ENCODE results near the gene CYB5D1. TPM values are rescaled to one million over a fixed set of nuclear protein-coding genes. Genes with fewer than 3 reads are reported as not detected.

CYB5D1 gene
- total and polyA plus RNA-seq, 5 donors, result 12.1 to 16.2 (median 14.7) TPM

GRCh38 chr17:7893187-7893880 is 35.5 kb downstream of the CYB5D1 start:
- ATAC-seq, result no peak
- intact Hi-C loops (cut with DNase I), result no loop called here
- WGBS, result 89% methylated on average over 15 of the region's 15 CpGs

GRCh38 chr17:7894226-7894625 is 36.4 kb downstream of the CYB5D1 start:
- DNase-seq (no peak), ATAC-seq (no peak)
- H3K4me1 ChIP-seq (ENCODE audit: control insufficient read depth, insufficient read depth, low read length), result peaks cover 5% of the 10 kb centered on the region
- WGBS, result 91% methylated on average over 9 of the region's 9 CpGs
- H3K27me3 ChIP-seq (ENCODE audit: control insufficient read depth, insufficient read depth), result no peaks in the 10 kb centered on the region
- H3K27ac ChIP-seq (ENCODE audit: low read length), result no peak overlapping the region
- H3K9me3 ChIP-seq (ENCODE audit: control insufficient read depth, low read length), result no peaks in the 10 kb centered on the region
- intact Hi-C loops (cut with DNase I), result no loop called here
- no peak overlapping the region for H3K4me3 ChIP-seq (ENCODE audit: low read length)

More at GRCh38 chr17:7893187-7893880, 35.5 kb downstream of the CYB5D1 start:
- no peak for DNase-seq
- Histone ChIP-seq H3K27me3 (ENCODE audit: control insufficient read depth, insufficient read depth) (no peaks in the 10 kb centered on the region), H3K9me3 (ENCODE audit: control insufficient read depth, low read length) (no peaks in the 10 kb centered on the region), H3K27ac (ENCODE audit: low read length) (no peak overlapping the region), H3K4me1 (ENCODE audit: control insufficient read depth, insufficient read depth, low read length) (peaks cover 9% of the 10 kb centered on the region), H3K4me3 (ENCODE audit: low read length) (no peak overlapping the region)

GRCh38 chr17:7894866-7895265 is 37.1 kb downstream of the CYB5D1 start:
- DNase-seq (no peak), ATAC-seq (no peak)
- no peak overlapping the region for H3K27ac ChIP-seq (ENCODE audit: low read length)
- no peak overlapping the region for H3K4me3 ChIP-seq (ENCODE audit: low read length)
- H3K4me1 ChIP-seq (ENCODE audit: control insufficient read depth, insufficient read depth, low read length), result peaks cover under 1% of the 10 kb centered on the region
- H3K9me3 ChIP-seq (ENCODE audit: control insufficient read depth, low read length), result no peaks in the 10 kb centered on the region
- intact Hi-C loops (cut with DNase I), result no loop called here
- no peaks in the 10 kb centered on the region for H3K27me3 ChIP-seq (ENCODE audit: control insufficient read depth, insufficient read depth)
- WGBS, result 88% methylated on average over 8 of the region's 8 CpGs

GRCh38 chr17:7897090-7897489 is 39.3 kb downstream of the CYB5D1 start:
- H3K4me3 ChIP-seq (ENCODE audit: low read length), result no peak overlapping the region
- ATAC-seq (no peak), DNase-seq (no peak)
- intact Hi-C loops (cut with DNase I), result no loop called here
- no peak overlapping the region for H3K27ac ChIP-seq (ENCODE audit: low read length)
- no peaks in the 10 kb centered on the region for H3K27me3 ChIP-seq (ENCODE audit: control insufficient read depth, insufficient read depth)
- no peaks in the 10 kb centered on the region for H3K4me1 ChIP-seq (ENCODE audit: control insufficient read depth, insufficient read depth, low read length)
- H3K9me3 ChIP-seq (ENCODE audit: control insufficient read depth, low read length), result no peaks in the 10 kb centered on the region
- 87% methylated on average over 13 of the region's 13 CpGs for WGBS

- peak; percentile 58 to 62 for ATAC-seq
- H3K4me1 ChIP-seq (ENCODE audit: control insufficient read depth, insufficient read depth, low read length), result no peaks in the 10 kb centered on the region
- no peak for DNase-seq
- WGBS, result 36% methylated on average over 6 of the region's 6 CpGs
- H3K27me3 ChIP-seq (ENCODE audit: control insufficient read depth, insufficient read depth), result no peaks in the 10 kb centered on the region
- intact Hi-C loops (cut with DNase I), result no loop called here
- no peak overlapping the region for H3K4me3 ChIP-seq (ENCODE audit: low read length)
- H3K27ac ChIP-seq (ENCODE audit: low read length), result no peak overlapping the region
- no peaks in the 10 kb centered on the region for H3K9me3 ChIP-seq (ENCODE audit: control insufficient read depth, low read length)
Measured at GRCh38 chr17:7897773-7898172, 40.0 kb downstream of the CYB5D1 start.

GRCh38 chr17:7903154-7904103 is 45.6 kb downstream of the CYB5D1 start:
- intact Hi-C loops (cut with DNase I), result no loop called here

GRCh38 chr17:7909089-7909488 is 51.3 kb downstream of the CYB5D1 start:
- ATAC-seq, result no peak
- no peaks in the 10 kb centered on the region for H3K9me3 ChIP-seq (ENCODE audit: control insufficient read depth, low read length)
- no peak for DNase-seq
- H3K4me3 ChIP-seq (ENCODE audit: low read length), result no peak overlapping the region
- H3K4me1 ChIP-seq (ENCODE audit: control insufficient read depth, insufficient read depth, low read length), result no peaks in the 10 kb centered on the region
- intact Hi-C loops (cut with DNase I), result no loop called here
- H3K27ac ChIP-seq (ENCODE audit: low read length), result no peak overlapping the region
- 91% methylated on average over 29 of the region's 29 CpGs for WGBS
- no peaks in the 10 kb centered on the region for H3K27me3 ChIP-seq (ENCODE audit: control insufficient read depth, insufficient read depth)

More at GRCh38 chr17:7903154-7904103, 45.6 kb downstream of the CYB5D1 start:
- no peaks in the 10 kb centered on the region for H3K27me3 ChIP-seq (ENCODE audit: control insufficient read depth, insufficient read depth)
- no peak overlapping the region for H3K27ac ChIP-seq (ENCODE audit: low read length)
- no peaks in the 10 kb centered on the region for H3K9me3 ChIP-seq (ENCODE audit: control insufficient read depth, low read length)
- DNase-seq (no peak), ATAC-seq (no peak)
- 80% methylated on average over 22 of the region's 22 CpGs for WGBS
- no peaks in the 10 kb centered on the region for H3K4me1 ChIP-seq (ENCODE audit: control insufficient read depth, insufficient read depth, low read length)
- H3K4me3 ChIP-seq (ENCODE audit: low read length), result no peak overlapping the region

GRCh38 chr17:7910281-7910680 is 52.5 kb downstream of the CYB5D1 start:
- DNase-seq (no peak), ATAC-seq (no peak)
- 95% methylated on average over 15 of the region's 15 CpGs for WGBS
- intact Hi-C loops (cut with DNase I), result loop anchor here in 3 of 4 donors (5.0 kb wide), 2 partner anchors 77 to 132 kb away; no protein-coding TSS in a partner anchor
- H3K27ac ChIP-seq (ENCODE audit: low read length), result no peak overlapping the region
- no peak overlapping the region for H3K4me3 ChIP-seq (ENCODE audit: low read length)
- H3K9me3 ChIP-seq (ENCODE audit: control insufficient read depth, low read length), result no peaks in the 10 kb centered on the region
- H3K27me3 ChIP-seq (ENCODE audit: control insufficient read depth, insufficient read depth), result no peaks in the 10 kb centered on the region
- H3K4me1 ChIP-seq (ENCODE audit: control insufficient read depth, insufficient read depth, low read length), result no peaks in the 10 kb centered on the region

GRCh38 chr17:7910711-7911110 is 52.9 kb downstream of the CYB5D1 start:
- ATAC-seq (no peak), DNase-seq (no peak)
- H3K4me1 ChIP-seq (ENCODE audit: control insufficient read depth, insufficient read depth, low read length), result no peaks in the 10 kb centered on the region
- 93% methylated on average over 13 of the region's 13 CpGs for WGBS
- intact Hi-C loops (cut with DNase I), result loop anchor here in 3 of 4 donors (5.0 kb wide), 2 partner anchors 77 to 132 kb away; no protein-coding TSS in a partner anchor
- H3K9me3 ChIP-seq (ENCODE audit: control insufficient read depth, low read length), result no peaks in the 10 kb centered on the region
- no peak overlapping the region for H3K27ac ChIP-seq (ENCODE audit: low read length)
- no peaks in the 10 kb centered on the region for H3K27me3 ChIP-seq (ENCODE audit: control insufficient read depth, insufficient read depth)
- H3K4me3 ChIP-seq (ENCODE audit: low read length), result no peak overlapping the region

GRCh38 chr17:7911116-7911515 is 53.3 kb downstream of the CYB5D1 start:
- DNase-seq (no peak), ATAC-seq (no peak)
- WGBS, result 67% methylated on average over 9 of the region's 9 CpGs
- Histone ChIP-seq H3K9me3 (ENCODE audit: control insufficient read depth, low read length) (no peaks in the 10 kb centered on the region), H3K27ac (ENCODE audit: low read length) (no peak overlapping the region), H3K4me3 (ENCODE audit: low read length) (no peak overlapping the region), H3K27me3 (ENCODE audit: control insufficient read depth, insufficient read depth) (no peaks in the 10 kb centered on the region), H3K4me1 (ENCODE audit: control insufficient read depth, insufficient read depth, low read length) (no peaks in the 10 kb centered on the region)
- intact Hi-C loops (cut with DNase I), result loop anchor here in 3 of 4 donors (5.0 kb wide), 2 partner anchors 76 to 131 kb away; no protein-coding TSS in a partner anchor
